ENCODE measurements around the gene PEPD.

- no peak for TF ChIP-seq CTCF (IDR thresholded peaks at IDR 0.05)
- TF ChIP-seq EP300 (IDR thresholded peaks at IDR 0.05): no peak
- TF ChIP-seq POLR2A (IDR thresholded peaks at IDR 0.05): no peak
Measured at GRCh38 chr19:33441277-33441699, 80.3 kb downstream of the PEPD start.

Data from tibial nerve (tissue), 4 donors.